GM23338 (cell line): ENCODE measurements around the gene SELPLG.

Source experiments
- CREB1 ChIP-seq: fragments of 250-450 bp; sonication (Bioruptor Pico); IDR thresholded peaks from 2 replicates; pipeline ENCODE4 v1.5.0; 2020; ENCODE audit warnings: low read depth, mild to moderate bottlenecking, moderate library complexity
- CTCF ChIP-seq, 2 experiments: fragments of 200-600 bp in 1 of 2; sonication (generic) in 1 of 2; conservative IDR thresholded peaks; 2 replicates each; pipeline versions ENCODE4 v1.5.1 to v1.6.1; 2016 to 2017; ENCODE audit warnings: antibody characterized with exemption in 2 of 2, low read depth in 2 of 2, mild to moderate bottlenecking in 2 of 2, moderate library complexity in 1 of 2
- ETS1 ChIP-seq: IDR thresholded peaks from 2 replicates; pipeline ENCODE4 v1.6.1; 2016; ENCODE audit warnings: antibody characterized with exemption
- EZH2 ChIP-seq: fragments of 200-600 bp; sonication (generic); IDR thresholded peaks from one replicate; pipeline ENCODE4 v1.8.0; 2017; ENCODE audit warnings: antibody characterized with exemption, mild to moderate bottlenecking, low read depth; ENCODE audit not compliant: unreplicated experiment
- EZH2phosphoT487 ChIP-seq: fragments of 200-600 bp; sonication (generic); IDR thresholded peaks from one replicate; pipeline ENCODE4 v1.8.1; 2018; ENCODE audit warnings: antibody characterized with exemption; ENCODE audit not compliant: unreplicated experiment
- JUNB ChIP-seq: IDR thresholded peaks from one replicate; pipeline ENCODE4 v1.6.1; 2016; ENCODE audit warnings: antibody characterized with exemption; ENCODE audit not compliant: unreplicated experiment
- NANOG ChIP-seq: IDR thresholded peaks from 2 replicates; pipeline ENCODE4 v1.6.1; 2016; ENCODE audit warnings: antibody characterized with exemption, borderline replicate concordance
- POLR2AphosphoS5 ChIP-seq: IDR thresholded peaks from 2 replicates; pipeline ENCODE4 v1.6.1; 2016; ENCODE audit warnings: antibody characterized with exemption, low read depth
- REST ChIP-seq: IDR thresholded peaks from one replicate; pipeline ENCODE4 v1.6.1; 2018; ENCODE audit warnings: antibody characterized with exemption; ENCODE audit not compliant: unreplicated experiment
- STAT1 ChIP-seq: IDR thresholded peaks from one replicate; pipeline ENCODE4 v1.6.1; 2016; ENCODE audit warnings: antibody characterized with exemption; ENCODE audit not compliant: unreplicated experiment
- ZNF114 ChIP-seq: fragments of 250-450 bp; sonication (Bioruptor Pico); IDR thresholded peaks from 2 replicates; pipeline ENCODE4 v1.5.0; 2020; ENCODE audit warnings: mild to moderate bottlenecking, moderate library complexity
- ZNF331 ChIP-seq: fragments of 250-450 bp; sonication (Bioruptor Pico); IDR thresholded peaks from 2 replicates; pipeline ENCODE4 v1.5.0; 2020; ENCODE audit warnings: low read depth, mild to moderate bottlenecking, moderate library complexity

- no peak for TF ChIP-seq EZH2
- TF ChIP-seq CTCF (conservative IDR thresholded peaks at IDR 0.05; ENCODE audit: low read depth in 2 of 2) = no peak
- no peak for TF ChIP-seq REST
- no peak for TF ChIP-seq POLR2AphosphoS5
- TF ChIP-seq JUNB = no peak
- TF ChIP-seq ETS1 = no peak
- no peak for TF ChIP-seq CREB1 (CRISPR knock-in tag)
- no peak for TF ChIP-seq EZH2phosphoT487
- no peak for TF ChIP-seq ZNF331 (CRISPR knock-in tag)
- no peak for TF ChIP-seq ZNF114
- no peak for TF ChIP-seq NANOG
- no peak for TF ChIP-seq STAT1
Measured at GRCh38 chr12:108633081-108633533, 587 bp downstream of the SELPLG start.
